Smooth muscle cell (in vitro differentiated cells): ENCODE data around the gene BRD2. TPM values are rescaled to one million over a fixed set of nuclear protein-coding genes. Genes with fewer than 3 reads are reported as not detected.

ENCODE experiments used
- DNase-seq: peaks from one replicate; lab custom pipeline; 2025; ENCODE audit not compliant: unreplicated experiment; lab: John Stamatoyannopoulos, UW
- H2AFZ ChIP-seq: fragments of 200-600 bp; sonication (generic); 2 replicates; pipeline ENCODE4 v1.6.0; 2016; ENCODE audit warnings: antibody characterized with exemption, low read depth, mild to moderate bottlenecking
- H3F3A ChIP-seq: fragments of 200-600 bp; sonication (generic); 2 replicates; pipeline ENCODE4 v1.6.0; 2017; ENCODE audit warnings: antibody characterized with exemption, low read depth
- H3K27ac ChIP-seq: fragments of 200-600 bp; sonication (generic); 2 replicates; pipeline ENCODE4 v1.5.1; 2016; ENCODE audit warnings: low read depth, mild to moderate bottlenecking
- H3K27me3 ChIP-seq: fragments of 200-600 bp; sonication (generic); 2 replicates; pipeline ENCODE4 v1.6.1; 2016; ENCODE audit warnings: low read depth, mild to moderate bottlenecking
- H3K36me3 ChIP-seq: fragments of 200-600 bp; sonication (generic); 2 replicates; pipeline ENCODE4 v1.5.1; 2016; ENCODE audit warnings: low read depth
- H3K4me1 ChIP-seq: fragments of 200-600 bp; sonication (generic); 2 replicates; pipeline ENCODE4 v1.5.1; 2016; ENCODE audit warnings: low read depth
- H3K4me2 ChIP-seq: fragments of 200-600 bp; sonication (generic); 2 replicates; pipeline ENCODE4 v1.6.0; 2016; ENCODE audit warnings: mild to moderate bottlenecking
- H3K4me3 ChIP-seq: fragments of 200-600 bp; sonication (generic); 2 replicates; pipeline ENCODE4 v1.5.1; 2016; ENCODE audit warnings: mild to moderate bottlenecking
- H3K79me2 ChIP-seq: fragments of 200-600 bp; sonication (generic); 2 replicates; pipeline ENCODE4 v1.6.0; 2016; ENCODE audit warnings: low read depth, mild to moderate bottlenecking
- H3K9ac ChIP-seq: fragments of 200-600 bp; sonication (generic); 2 replicates; pipeline ENCODE4 v1.6.0; 2016; ENCODE audit warnings: low read depth
- H3K9me3 ChIP-seq: fragments of 200-600 bp; sonication (generic); replicated peaks from 2 replicates; pipeline ENCODE4 v1.5.1; 2016; ENCODE audit warnings: low read depth
- H4K20me1 ChIP-seq: fragments of 200-600 bp; sonication (generic); 2 replicates; pipeline ENCODE4 v1.6.0; 2016; ENCODE audit warnings: low read depth
- CTCF ChIP-seq: fragments of 200-600 bp; sonication (generic); IDR thresholded peaks from 2 replicates; pipeline ENCODE4 v1.5.1; 2017; ENCODE audit warnings: borderline replicate concordance, mild to moderate bottlenecking, antibody characterized with exemption; ENCODE audit not compliant: insufficient read depth, poor library complexity, severe bottlenecking
- WGBS: methylation state at CpG from one replicate; pipeline ENCODE4 v1.1.7; 2016; ENCODE audit warnings: low lambda C conversion rate; 5-methylcytosine and 5-hydroxymethylcytosine counted together
- polyA plus RNA-seq: library from polyadenylated mRNA; unstranded; fragments of >200 nt; fragmentation: Nextera tagmentation; extraction: Ambion mirVana; gene quantifications from 2 replicates; pipeline ENCODE4 v1.2.1, GENCODE V29; 2016
- total RNA-seq: library from RNA; depleted of rRNA; stranded (reverse); fragments of >200 nt; gene quantifications from 2 replicates; pipeline ENCODE4 v1.2.3, GENCODE V29; 2014

The BRD2 gene
- total and polyA plus RNA-seq, 2 experiments from 2014 or later = 162 to 205 TPM

- H3K79me2 ChIP-seq = peaks cover 78% of the 10 kb centered on the region
- H3K4me2 ChIP-seq = no peak overlapping the region
- H3K4me1 ChIP-seq = peaks cover 13% of the 10 kb centered on the region
- H3F3A ChIP-seq = peaks cover 81% of the 10 kb centered on the region
- no peak for TF ChIP-seq CTCF
- WGBS = 94% methylated on average over 10 of the region's 10 CpGs
- H3K27ac ChIP-seq = peak overlapping the region; percentile 3
- H3K9me3 ChIP-seq = no peaks in the 10 kb centered on the region
- H4K20me1 ChIP-seq = peaks cover 100% of the 10 kb centered on the region
- peaks cover 51% of the 10 kb centered on the region for H3K36me3 ChIP-seq
- H3K27me3 ChIP-seq = no peaks in the 10 kb centered on the region
- no peak overlapping the region for H3K9ac ChIP-seq
- H2AFZ ChIP-seq = no peak overlapping the region
- no peak overlapping the region for H3K4me3 ChIP-seq
- DNase-seq = no peak
Observed at GRCh38 chr6:32977272-32977952, 9.0 kb downstream of the BRD2 start.

GRCh38 chr6:32977953-32978324, 9.5 kb downstream of the BRD2 start:
- no peak for DNase-seq
- H4K20me1 ChIP-seq = peaks cover 100% of the 10 kb centered on the region
- no peak overlapping the region for H3K9ac ChIP-seq
- peaks cover 13% of the 10 kb centered on the region for H3K4me1 ChIP-seq
- no peak for TF ChIP-seq CTCF
- H3K27ac ChIP-seq = no peak overlapping the region
- no peaks in the 10 kb centered on the region for H3K27me3 ChIP-seq
- peaks cover 72% of the 10 kb centered on the region for H3K79me2 ChIP-seq
- H3K4me3 ChIP-seq = no peak overlapping the region
- peaks cover 51% of the 10 kb centered on the region for H3K36me3 ChIP-seq
- H2AFZ ChIP-seq = no peak overlapping the region
- H3K9me3 ChIP-seq = no peaks in the 10 kb centered on the region
- H3K4me2 ChIP-seq = no peak overlapping the region
- WGBS = 93% methylated on average over 7 of the region's 7 CpGs
- peaks cover 86% of the 10 kb centered on the region for H3F3A ChIP-seq

GRCh38 chr6:32979720-32980487, 11.5 kb downstream of the BRD2 start:
- Histone ChIP-seq H3K4me3 (no peak overlapping the region), H3K27me3 (no peaks in the 10 kb centered on the region), H3K79me2 (peaks cover 53% of the 10 kb centered on the region), H3K4me1 (peaks cover 11% of the 10 kb centered on the region), H3K27ac (peak overlapping the region; percentile 26), H3F3A (peaks cover 76% of the 10 kb centered on the region), H3K4me2 (no peak overlapping the region), H3K9ac (no peak overlapping the region), H4K20me1 (peaks cover 96% of the 10 kb centered on the region), H3K9me3 (no peaks in the 10 kb centered on the region), H2AFZ (no peak overlapping the region), H3K36me3 (peaks cover 51% of the 10 kb centered on the region)
- TF ChIP-seq CTCF = no peak
- WGBS = 94% methylated on average over 12 of the region's 12 CpGs
- no peak for DNase-seq
